CMK (cell line): Measurements from ENCODE around the gene DAPK2.

Experiments used
- DNase-seq: peaks from one replicate; pipeline ENCODE4 v3.0.0-alpha.2; 2010; ENCODE audit warnings: low read depth

DAPK2 gene

GRCh38 chr15:63892794-63893441 is 153.4 kb downstream of the DAPK2 start:
- peak; percentile 77 for DNase-seq

GRCh38 chr15:63891768-63892133 is 154.5 kb downstream of the DAPK2 start:
- DNase-seq = no peak

- DNase-seq = no peak
Measured at GRCh38 chr15:63891079-63891767, 155.1 kb downstream of the DAPK2 start.

GRCh38 chr15:63890617-63891016 is 155.7 kb downstream of the DAPK2 start:
- no peak for DNase-seq

- DNase-seq = no peak
Measured at GRCh38 chr15:63889831-63890230, 156.5 kb downstream of the DAPK2 start.

GRCh38 chr15:63888823-63889222 is 157.5 kb downstream of the DAPK2 start:
- DNase-seq = no peak

- no peak for DNase-seq
Measured at GRCh38 chr15:63888146-63888545, 158.1 kb downstream of the DAPK2 start.

- DNase-seq = no peak
Measured at GRCh38 chr15:63887630-63888029, 158.7 kb downstream of the DAPK2 start.

GRCh38 chr15:63884953-63885352 is 161.3 kb downstream of the DAPK2 start:
- DNase-seq = no peak

GRCh38 chr15:63881431-63881830 is 164.9 kb downstream of the DAPK2 start:
- no peak for DNase-seq

- no peak for DNase-seq
Measured at GRCh38 chr15:63880744-63881143, 165.5 kb downstream of the DAPK2 start.

GRCh38 chr15:63879995-63880394 is 166.3 kb downstream of the DAPK2 start:
- DNase-seq = no peak

GRCh38 chr15:63879211-63879610 is 167.1 kb downstream of the DAPK2 start:
- DNase-seq = no peak

- DNase-seq = no peak
Measured at GRCh38 chr15:63877713-63878271, 168.5 kb downstream of the DAPK2 start.

GRCh38 chr15:63876085-63876662 is 170.1 kb downstream of the DAPK2 start:
- no peak for DNase-seq

- DNase-seq = no peak
Measured at GRCh38 chr15:63874616-63875015, 171.7 kb downstream of the DAPK2 start.

GRCh38 chr15:63872759-63873510 is 173.3 kb downstream of the DAPK2 start:
- no peak for DNase-seq

GRCh38 chr15:63870487-63871209 is 175.6 kb downstream of the DAPK2 start:
- no peak for DNase-seq

GRCh38 chr15:63870043-63870394 is 176.3 kb downstream of the DAPK2 start:
- no peak for DNase-seq

- no peak for DNase-seq
Measured at GRCh38 chr15:63869371-63870042, 176.8 kb downstream of the DAPK2 start.

- no peak for DNase-seq
Measured at GRCh38 chr15:63864186-63864585, 182.1 kb downstream of the DAPK2 start.
